ENCODE measurements around the gene TIFAB.

Gene TIFAB

GRCh38 chr5:135458356-135458755 is 6.2 kb upstream of the TIFAB start:
- Histone ChIP-seq H3K4me1 (ENCODE audit: control insufficient read depth, insufficient read depth, low read length) (no peaks in the 10 kb centered on the region), H3K36me3 (ENCODE audit: control insufficient read depth in 2 of 2, insufficient read depth in 1 of 2, low read length in 2 of 2) (no peaks in the 10 kb centered on the region), H3K4me3 (ENCODE audit: low read depth, low read length) (no peak overlapping the region), H3K27ac (ENCODE audit: extremely low read depth, low read depth, low read length) (no peak overlapping the region), H3K9me3 (ENCODE audit: control insufficient read depth, insufficient read depth, low read depth, low read length) (no peaks in the 10 kb centered on the region)
- no peak for TF ChIP-seq PBX3 (CRISPR knock-in tag; IDR thresholded peaks at IDR 0.05)
- no peak for TF ChIP-seq ZFHX2 (tag by site-specific recombination; conservative IDR thresholded peaks at IDR 0.05)
- no peak for TF ChIP-seq ZNF280D (tag by site-specific recombination; IDR thresholded peaks at IDR 0.05)
- TF ChIP-seq, protein P1, sequence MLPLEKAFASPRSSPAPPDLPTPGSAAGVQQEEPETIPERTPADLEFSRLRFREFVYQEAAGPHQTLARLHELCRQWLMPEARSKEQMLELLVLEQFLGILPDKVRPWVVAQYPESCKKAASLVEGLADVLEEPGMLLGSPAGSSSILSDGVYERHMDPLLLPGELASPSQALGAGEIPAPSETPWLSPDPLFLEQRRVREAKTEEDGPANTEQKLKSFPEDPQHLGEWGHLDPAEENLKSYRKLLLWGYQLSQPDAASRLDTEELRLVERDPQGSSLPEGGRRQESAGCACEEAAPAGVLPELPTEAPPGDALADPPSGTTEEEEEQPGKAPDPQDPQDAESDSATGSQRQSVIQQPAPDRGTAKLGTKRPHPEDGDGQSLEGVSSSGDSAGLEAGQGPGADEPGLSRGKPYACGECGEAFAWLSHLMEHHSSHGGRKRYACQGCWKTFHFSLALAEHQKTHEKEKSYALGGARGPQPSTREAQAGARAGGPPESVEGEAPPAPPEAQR (tag by site-specific recombination; IDR thresholded peaks at IDR 0.05) = no peak
- no peak for TF ChIP-seq SP3 (tag by site-specific recombination; IDR thresholded peaks at IDR 0.05)
- TF ChIP-seq TRIM28 (IDR thresholded peaks at IDR 0.05; ENCODE audit: borderline replicate concordance, low read length) = no peak
- TF ChIP-seq ZNF521 (tag by site-specific recombination; IDR thresholded peaks at IDR 0.05) = no peak
- TF ChIP-seq ZNF184 (tag by site-specific recombination; IDR thresholded peaks at IDR 0.05) = no peak
- no peak for TF ChIP-seq ZNF24 (tag by site-specific recombination; IDR thresholded peaks at IDR 0.05)
- no peak for TF ChIP-seq ZNF214 (tag by site-specific recombination; IDR thresholded peaks at IDR 0.05; ENCODE audit: borderline replicate concordance)
- TF ChIP-seq ZNF830 (tag by site-specific recombination; IDR thresholded peaks at IDR 0.05; ENCODE audit: low read depth) = no peak
- no peak for TF ChIP-seq SP2 (tag by site-specific recombination; IDR thresholded peaks at IDR 0.05)
- TF ChIP-seq, protein P2, sequence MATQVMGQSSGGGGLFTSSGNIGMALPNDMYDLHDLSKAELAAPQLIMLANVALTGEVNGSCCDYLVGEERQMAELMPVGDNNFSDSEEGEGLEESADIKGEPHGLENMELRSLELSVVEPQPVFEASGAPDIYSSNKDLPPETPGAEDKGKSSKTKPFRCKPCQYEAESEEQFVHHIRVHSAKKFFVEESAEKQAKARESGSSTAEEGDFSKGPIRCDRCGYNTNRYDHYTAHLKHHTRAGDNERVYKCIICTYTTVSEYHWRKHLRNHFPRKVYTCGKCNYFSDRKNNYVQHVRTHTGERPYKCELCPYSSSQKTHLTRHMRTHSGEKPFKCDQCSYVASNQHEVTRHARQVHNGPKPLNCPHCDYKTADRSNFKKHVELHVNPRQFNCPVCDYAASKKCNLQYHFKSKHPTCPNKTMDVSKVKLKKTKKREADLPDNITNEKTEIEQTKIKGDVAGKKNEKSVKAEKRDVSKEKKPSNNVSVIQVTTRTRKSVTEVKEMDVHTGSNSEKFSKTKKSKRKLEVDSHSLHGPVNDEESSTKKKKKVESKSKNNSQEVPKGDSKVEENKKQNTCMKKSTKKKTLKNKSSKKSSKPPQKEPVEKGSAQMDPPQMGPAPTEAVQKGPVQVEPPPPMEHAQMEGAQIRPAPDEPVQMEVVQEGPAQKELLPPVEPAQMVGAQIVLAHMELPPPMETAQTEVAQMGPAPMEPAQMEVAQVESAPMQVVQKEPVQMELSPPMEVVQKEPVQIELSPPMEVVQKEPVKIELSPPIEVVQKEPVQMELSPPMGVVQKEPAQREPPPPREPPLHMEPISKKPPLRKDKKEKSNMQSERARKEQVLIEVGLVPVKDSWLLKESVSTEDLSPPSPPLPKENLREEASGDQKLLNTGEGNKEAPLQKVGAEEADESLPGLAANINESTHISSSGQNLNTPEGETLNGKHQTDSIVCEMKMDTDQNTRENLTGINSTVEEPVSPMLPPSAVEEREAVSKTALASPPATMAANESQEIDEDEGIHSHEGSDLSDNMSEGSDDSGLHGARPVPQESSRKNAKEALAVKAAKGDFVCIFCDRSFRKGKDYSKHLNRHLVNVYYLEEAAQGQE (tag by site-specific recombination; IDR thresholded peaks at IDR 0.05) = no peak
- no peak for TF ChIP-seq ZNF561 (tag by site-specific recombination; IDR thresholded peaks at IDR 0.05; ENCODE audit: borderline replicate concordance)
- no peak for TF ChIP-seq ZNF274 (IDR thresholded peaks at IDR 0.05; ENCODE audit: low read length)
- TF ChIP-seq ZNF274 (tag by site-specific recombination; IDR thresholded peaks at IDR 0.05; ENCODE audit: borderline replicate concordance) = no peak
- no peak for TF ChIP-seq GFI1B (tag by site-specific recombination; IDR thresholded peaks at IDR 0.05)
- TF ChIP-seq PRDM1 (tag by site-specific recombination; IDR thresholded peaks at IDR 0.05) = no peak
- TF ChIP-seq, protein P3, sequence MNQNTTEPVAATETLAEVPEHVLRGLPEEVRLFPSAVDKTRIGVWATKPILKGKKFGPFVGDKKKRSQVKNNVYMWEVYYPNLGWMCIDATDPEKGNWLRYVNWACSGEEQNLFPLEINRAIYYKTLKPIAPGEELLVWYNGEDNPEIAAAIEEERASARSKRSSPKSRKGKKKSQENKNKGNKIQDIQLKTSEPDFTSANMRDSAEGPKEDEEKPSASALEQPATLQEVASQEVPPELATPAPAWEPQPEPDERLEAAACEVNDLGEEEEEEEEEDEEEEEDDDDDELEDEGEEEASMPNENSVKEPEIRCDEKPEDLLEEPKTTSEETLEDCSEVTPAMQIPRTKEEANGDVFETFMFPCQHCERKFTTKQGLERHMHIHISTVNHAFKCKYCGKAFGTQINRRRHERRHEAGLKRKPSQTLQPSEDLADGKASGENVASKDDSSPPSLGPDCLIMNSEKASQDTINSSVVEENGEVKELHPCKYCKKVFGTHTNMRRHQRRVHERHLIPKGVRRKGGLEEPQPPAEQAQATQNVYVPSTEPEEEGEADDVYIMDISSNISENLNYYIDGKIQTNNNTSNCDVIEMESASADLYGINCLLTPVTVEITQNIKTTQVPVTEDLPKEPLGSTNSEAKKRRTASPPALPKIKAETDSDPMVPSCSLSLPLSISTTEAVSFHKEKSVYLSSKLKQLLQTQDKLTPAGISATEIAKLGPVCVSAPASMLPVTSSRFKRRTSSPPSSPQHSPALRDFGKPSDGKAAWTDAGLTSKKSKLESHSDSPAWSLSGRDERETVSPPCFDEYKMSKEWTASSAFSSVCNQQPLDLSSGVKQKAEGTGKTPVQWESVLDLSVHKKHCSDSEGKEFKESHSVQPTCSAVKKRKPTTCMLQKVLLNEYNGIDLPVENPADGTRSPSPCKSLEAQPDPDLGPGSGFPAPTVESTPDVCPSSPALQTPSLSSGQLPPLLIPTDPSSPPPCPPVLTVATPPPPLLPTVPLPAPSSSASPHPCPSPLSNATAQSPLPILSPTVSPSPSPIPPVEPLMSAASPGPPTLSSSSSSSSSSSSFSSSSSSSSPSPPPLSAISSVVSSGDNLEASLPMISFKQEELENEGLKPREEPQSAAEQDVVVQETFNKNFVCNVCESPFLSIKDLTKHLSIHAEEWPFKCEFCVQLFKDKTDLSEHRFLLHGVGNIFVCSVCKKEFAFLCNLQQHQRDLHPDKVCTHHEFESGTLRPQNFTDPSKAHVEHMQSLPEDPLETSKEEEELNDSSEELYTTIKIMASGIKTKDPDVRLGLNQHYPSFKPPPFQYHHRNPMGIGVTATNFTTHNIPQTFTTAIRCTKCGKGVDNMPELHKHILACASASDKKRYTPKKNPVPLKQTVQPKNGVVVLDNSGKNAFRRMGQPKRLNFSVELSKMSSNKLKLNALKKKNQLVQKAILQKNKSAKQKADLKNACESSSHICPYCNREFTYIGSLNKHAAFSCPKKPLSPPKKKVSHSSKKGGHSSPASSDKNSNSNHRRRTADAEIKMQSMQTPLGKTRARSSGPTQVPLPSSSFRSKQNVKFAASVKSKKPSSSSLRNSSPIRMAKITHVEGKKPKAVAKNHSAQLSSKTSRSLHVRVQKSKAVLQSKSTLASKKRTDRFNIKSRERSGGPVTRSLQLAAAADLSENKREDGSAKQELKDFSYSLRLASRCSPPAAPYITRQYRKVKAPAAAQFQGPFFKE (tag by site-specific recombination; IDR thresholded peaks at IDR 0.05; ENCODE audit: borderline replicate concordance) = no peak
- CTCF ChIA-PET = interaction anchor here (0.6 to 14.5 kb wide), 42 partner anchors 8 to 445 kb away, joined by 3 to 853 read pairs (median 4); partner anchors contain the start of genes DCANP1 and SLC25A48
- POLR2A ChIA-PET = no interaction called here
